KBM-7 (cell line): ENCODE data around the gene DYNLRB1.

Experiments used
- DNase-seq: peaks from one replicate; pipeline ENCODE4 v3.0.0-alpha.2; 2015
- in situ Hi-C: fragments of 300-500 bp; cut with MboI; formaldehyde crosslinking; loops from 2 replicates; pipeline ENCODE4 v1.14.3; 2020; ENCODE audit warnings: low sequenced_read_pairs, low pct_unique_long_range_greater_than_20kb, mixed read lengths

DYNLRB1 gene

DNA sequence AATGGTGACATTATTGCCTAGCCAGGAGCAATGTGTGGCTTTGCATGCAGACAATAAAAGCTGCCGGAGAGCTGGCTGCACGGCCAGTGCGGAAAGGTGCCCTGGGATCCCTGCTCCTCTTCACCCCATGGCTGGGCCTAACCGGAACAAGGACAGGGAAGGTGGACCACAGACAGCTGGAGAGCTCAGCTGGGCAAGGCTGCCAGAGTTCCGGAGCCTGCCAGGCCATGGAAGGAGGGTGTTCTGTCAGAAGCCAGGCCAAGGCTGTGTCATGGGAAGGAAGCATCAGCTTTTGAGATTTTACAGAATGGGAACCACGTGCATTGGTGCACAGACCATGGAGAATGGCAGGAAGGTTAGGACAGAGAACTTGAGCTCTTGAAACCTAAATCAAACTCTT is 67.3 kb downstream of the DYNLRB1 start:
- DNase-seq, result no peak
- in situ Hi-C loops, result no loop called here

- in situ Hi-C loops, result no loop called here
- DNase-seq, result no peak
Measured at GRCh38 chr20:34585019-34585418, 68.8 kb downstream of the DYNLRB1 start.

GRCh38 chr20:34586488-34587163 is 70.4 kb downstream of the DYNLRB1 start:
- in situ Hi-C loops, result no loop called here
- DNase-seq, result no peak
